H1 (cell line): ENCODE results near the gene IL21R. TPM values are rescaled to one million over a fixed set of nuclear protein-coding genes. Genes with fewer than 3 reads are reported as not detected.

Experiments used
- CBX5 ChIP-seq: fragments of 300-800, 300-1000 bp; sonication (generic); IDR thresholded peaks from 2 replicates; pipeline ENCODE4 v1.7.1; 2016; ENCODE audit warnings: antibody characterized with exemption, low read length, low read depth
- EP300 ChIP-seq, 2 experiments: IDR thresholded peaks; 1 replicate in 1 of 2; 2 replicates in 1 of 2; pipeline ENCODE4 v1.6.1; 2011 to 2012; ENCODE audit warnings: low read depth in 2 of 2, low read length in 2 of 2, mild to moderate bottlenecking in 2 of 2, borderline replicate concordance in 1 of 2, inconsistent platforms in 1 of 2, moderate library complexity in 1 of 2
- KDM1A ChIP-seq: fragments of 200-600, 300-600 bp; sonication (generic); IDR thresholded peaks from 2 replicates; pipeline ENCODE4 v1.7.1; 2016; ENCODE audit warnings: mild to moderate bottlenecking, low read length, borderline replicate concordance
- RAD21 ChIP-seq, 2 experiments: IDR thresholded peaks in 1 of 2; conservative IDR thresholded peaks in 1 of 2; 2 replicates each; pipeline ENCODE4 v1.6.1; 2011; ENCODE audit warnings: low read depth in 2 of 2, low read length in 2 of 2, improper control_type of control experiment in 1 of 2, inconsistent platforms in 1 of 2, mild to moderate bottlenecking in 1 of 2, moderate library complexity in 1 of 2
- polyA plus RNA-seq, 7 experiments: library from polyadenylated mRNA; depleted of rRNA in 3 of 7; stranded (reverse) in 5 of 7; unstranded in 2 of 7; fragments of >200 nt in 5 of 7; fragments of 200-250 nt in 2 of 7; gene quantifications; 1 replicate in 5 of 7; 2 replicates in 1 of 7; 4 replicates in 1 of 7; pipeline versions ENCODE4 v1.2.1 to v1.2.3, GENCODE V29; 2011 to 2013; ENCODE audit warnings: missing spikeins in 2 of 7, mixed read lengths in 2 of 7
- total RNA-seq: library from RNA; stranded (reverse); fragmentation: NEBNext Ultra II Directional; extraction: Animal tissue kit (Norgen Biotek cat#: 25700); gene quantifications from 2 replicates; pipeline ENCODE4 v1.2.1, GENCODE V29; 2021

The IL21R gene
- total and polyA plus RNA-seq, 2 of the 8 experiments (the other 6 are each of a cell fraction or from before 2014, with no cell fraction given) = 0.34 to 0.70 TPM

DNA sequence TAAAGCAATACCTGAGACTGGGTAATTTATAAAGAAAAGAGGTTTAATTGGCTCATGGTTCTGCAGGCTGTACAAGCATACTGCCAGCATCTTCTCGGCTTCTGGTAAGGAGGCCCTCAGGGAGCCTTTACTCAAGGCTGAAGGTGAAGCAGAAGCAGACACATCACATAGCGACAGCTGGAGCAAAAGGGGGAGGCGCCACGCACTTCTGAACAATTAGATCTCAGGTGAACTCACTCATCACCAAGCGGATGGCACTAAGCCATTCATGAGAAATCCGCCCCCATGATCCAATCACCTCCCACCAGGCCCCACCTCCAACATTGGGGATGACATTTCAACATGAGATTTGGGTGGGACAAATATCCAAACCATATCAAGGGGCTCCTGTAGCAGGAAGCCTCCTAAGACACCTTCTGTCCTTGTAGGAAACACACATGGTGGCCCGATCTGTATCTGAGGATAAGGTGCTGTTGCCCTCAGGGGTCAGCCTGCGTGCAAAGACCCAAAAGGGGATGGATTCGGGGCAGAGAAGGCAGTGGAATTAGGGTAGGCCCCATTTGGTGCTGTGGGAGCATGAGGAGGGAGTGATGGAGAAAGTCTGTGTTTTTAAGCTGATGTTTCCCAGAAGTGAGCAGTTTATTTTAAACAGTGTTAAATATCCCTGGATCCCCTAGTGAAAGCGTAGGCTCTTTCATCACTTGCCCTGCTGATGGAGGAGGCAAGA lies 23.0 kb downstream of the IL21R start (continued):
- TF ChIP-seq KDM1A (no peak), CBX5 (no peak), RAD21 (IDR thresholded peaks at IDR 0.05 in 1 of 2, conservative IDR thresholded peaks at IDR 0.05 in 1 of 2; ENCODE audit: low read depth in 2 of 2, low read length in 2 of 2) (no peak), EP300 (IDR thresholded peaks at IDR 0.05; ENCODE audit: borderline replicate concordance in 1 of 2, low read depth in 2 of 2, low read length in 2 of 2) (no peak)
